Astrocyte (in vitro differentiated cells and primary cell): ENCODE data around the gene PDGFD.

ENCODE experiments used
- EZH2 ChIP-seq: IDR thresholded peaks from 2 replicates; pipeline ENCODE4 v1.6.1; 2012; ENCODE audit warnings: mild to moderate bottlenecking, low read length, inconsistent platforms; ENCODE audit not compliant: insufficient read depth
- TF ChIP-seq, protein P1 (sequence below): IDR thresholded peaks from 2 replicates; pipeline ENCODE4 v1.5.1; 2011; ENCODE audit warnings: low read depth, mild to moderate bottlenecking, inconsistent platforms, low read length, moderate library complexity; ENCODE audit not compliant: insufficient read depth

DNA sequence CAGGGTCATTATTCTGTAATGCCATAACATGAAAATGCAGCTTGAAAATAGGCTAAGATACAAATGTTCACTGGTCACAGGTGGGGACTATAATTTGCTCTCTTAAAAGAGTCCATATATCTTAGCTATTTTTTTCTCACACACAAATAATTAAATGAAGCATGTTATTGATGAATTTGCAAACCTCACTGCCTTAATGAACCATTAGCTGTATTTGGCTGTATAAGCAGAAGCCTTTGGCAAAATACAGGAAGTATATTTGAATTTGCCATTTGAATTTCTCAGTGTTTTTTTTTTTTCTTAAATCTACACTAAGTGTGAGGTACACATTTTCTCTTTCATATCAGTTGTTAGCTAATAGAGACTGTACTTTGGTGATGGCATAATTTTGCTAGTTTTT lies 88.9 kb downstream of the PDGFD start:
- TF ChIP-seq, protein P1, sequence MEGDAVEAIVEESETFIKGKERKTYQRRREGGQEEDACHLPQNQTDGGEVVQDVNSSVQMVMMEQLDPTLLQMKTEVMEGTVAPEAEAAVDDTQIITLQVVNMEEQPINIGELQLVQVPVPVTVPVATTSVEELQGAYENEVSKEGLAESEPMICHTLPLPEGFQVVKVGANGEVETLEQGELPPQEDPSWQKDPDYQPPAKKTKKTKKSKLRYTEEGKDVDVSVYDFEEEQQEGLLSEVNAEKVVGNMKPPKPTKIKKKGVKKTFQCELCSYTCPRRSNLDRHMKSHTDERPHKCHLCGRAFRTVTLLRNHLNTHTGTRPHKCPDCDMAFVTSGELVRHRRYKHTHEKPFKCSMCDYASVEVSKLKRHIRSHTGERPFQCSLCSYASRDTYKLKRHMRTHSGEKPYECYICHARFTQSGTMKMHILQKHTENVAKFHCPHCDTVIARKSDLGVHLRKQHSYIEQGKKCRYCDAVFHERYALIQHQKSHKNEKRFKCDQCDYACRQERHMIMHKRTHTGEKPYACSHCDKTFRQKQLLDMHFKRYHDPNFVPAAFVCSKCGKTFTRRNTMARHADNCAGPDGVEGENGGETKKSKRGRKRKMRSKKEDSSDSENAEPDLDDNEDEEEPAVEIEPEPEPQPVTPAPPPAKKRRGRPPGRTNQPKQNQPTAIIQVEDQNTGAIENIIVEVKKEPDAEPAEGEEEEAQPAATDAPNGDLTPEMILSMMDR, result no peak
- TF ChIP-seq EZH2, result no peak
